ENCODE data around the gene R3HCC1L. TPM values are rescaled to one million over a fixed set of nuclear protein-coding genes. Genes with fewer than 3 reads are reported as not detected.

R3HCC1L gene
- total RNA-seq, 1 experiment from 2014 or later, result 10.7 TPM

- peaks cover 12% of the 10 kb centered on the region for H3K27me3 Mint-ChIP-seq (ENCODE audit: insufficient read depth, unreplicated experiment)
- H3K27ac Mint-ChIP-seq (ENCODE audit: low read depth, unreplicated experiment), result no peak overlapping the region
- no peak for DNase-seq (ENCODE audit: unreplicated experiment)
- TF ChIP-seq, protein P1, sequence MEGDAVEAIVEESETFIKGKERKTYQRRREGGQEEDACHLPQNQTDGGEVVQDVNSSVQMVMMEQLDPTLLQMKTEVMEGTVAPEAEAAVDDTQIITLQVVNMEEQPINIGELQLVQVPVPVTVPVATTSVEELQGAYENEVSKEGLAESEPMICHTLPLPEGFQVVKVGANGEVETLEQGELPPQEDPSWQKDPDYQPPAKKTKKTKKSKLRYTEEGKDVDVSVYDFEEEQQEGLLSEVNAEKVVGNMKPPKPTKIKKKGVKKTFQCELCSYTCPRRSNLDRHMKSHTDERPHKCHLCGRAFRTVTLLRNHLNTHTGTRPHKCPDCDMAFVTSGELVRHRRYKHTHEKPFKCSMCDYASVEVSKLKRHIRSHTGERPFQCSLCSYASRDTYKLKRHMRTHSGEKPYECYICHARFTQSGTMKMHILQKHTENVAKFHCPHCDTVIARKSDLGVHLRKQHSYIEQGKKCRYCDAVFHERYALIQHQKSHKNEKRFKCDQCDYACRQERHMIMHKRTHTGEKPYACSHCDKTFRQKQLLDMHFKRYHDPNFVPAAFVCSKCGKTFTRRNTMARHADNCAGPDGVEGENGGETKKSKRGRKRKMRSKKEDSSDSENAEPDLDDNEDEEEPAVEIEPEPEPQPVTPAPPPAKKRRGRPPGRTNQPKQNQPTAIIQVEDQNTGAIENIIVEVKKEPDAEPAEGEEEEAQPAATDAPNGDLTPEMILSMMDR (IDR thresholded peaks at IDR 0.05; ENCODE audit: unreplicated experiment), result no peak
- ChIA-PET CTCF (interaction anchor here (2.6 kb wide), 1 partner anchor 11 kb away, joined by 18 read pairs; no protein-coding TSS in a partner anchor), POLR2A (interaction anchor here (0.6 kb wide), 1 partner anchor 16 kb away, joined by 3 read pairs; no protein-coding TSS in a partner anchor)
- no peaks in the 10 kb centered on the region for H3K36me3 Mint-ChIP-seq (ENCODE audit: insufficient read depth, unreplicated experiment)
- peaks cover 21% of the 10 kb centered on the region for H3K4me1 Mint-ChIP-seq (ENCODE audit: insufficient read depth, unreplicated experiment)
- no peak overlapping the region for H3K4me3 Mint-ChIP-seq (ENCODE audit: unreplicated experiment)
- intact Hi-C loops (cut with micrococcal nuclease), result no loop called here
- peaks cover 7% of the 10 kb centered on the region for H3K9me3 Mint-ChIP-seq (ENCODE audit: unreplicated experiment)
- BruUV-seq (replicated peaks), result no TSS peak
Observed at GRCh38 chr10:98273057-98273850, 138.8 kb downstream of the R3HCC1L start.

DNA sequence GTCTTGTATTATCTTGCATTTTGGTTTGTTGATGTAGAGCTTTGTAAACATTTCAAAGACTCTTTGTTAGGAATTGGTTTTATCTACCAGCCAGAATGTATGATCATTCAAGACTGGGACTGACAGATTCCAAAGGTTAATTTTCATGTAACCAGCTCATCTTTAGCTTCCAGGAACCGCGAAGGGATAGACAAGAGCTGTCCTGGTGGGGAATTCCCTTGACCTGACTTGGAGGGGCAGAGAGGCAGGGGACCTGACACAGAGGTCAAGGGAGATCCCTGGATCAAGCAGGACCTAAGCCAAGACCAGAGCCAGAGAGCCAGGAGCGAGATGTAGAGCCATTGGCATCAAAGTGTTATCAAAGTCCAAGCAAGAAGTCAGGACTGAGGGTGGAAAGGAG lies 140.1 kb downstream of the R3HCC1L start:
- Mint-ChIP-seq H3K27ac (ENCODE audit: low read depth, unreplicated experiment) (no peak overlapping the region), H3K9me3 (ENCODE audit: unreplicated experiment) (peaks cover 7% of the 10 kb centered on the region), H3K27me3 (ENCODE audit: insufficient read depth, unreplicated experiment) (peaks cover 12% of the 10 kb centered on the region), H3K36me3 (ENCODE audit: insufficient read depth, unreplicated experiment) (no peaks in the 10 kb centered on the region), H3K4me3 (ENCODE audit: unreplicated experiment) (no peak overlapping the region), H3K4me1 (ENCODE audit: insufficient read depth, unreplicated experiment) (peaks cover 14% of the 10 kb centered on the region)
- no peak for DNase-seq (ENCODE audit: unreplicated experiment)
- TF ChIP-seq, protein P1 (IDR thresholded peaks at IDR 0.05; ENCODE audit: unreplicated experiment), result no peak
- intact Hi-C loops (cut with micrococcal nuclease), result no loop called here
- ChIA-PET CTCF (interaction anchor here (2.6 kb wide), 1 partner anchor 12 kb away, joined by 18 read pairs; no protein-coding TSS in a partner anchor), POLR2A (no interaction called here)
- no TSS peak for BruUV-seq (replicated peaks)

DNA sequence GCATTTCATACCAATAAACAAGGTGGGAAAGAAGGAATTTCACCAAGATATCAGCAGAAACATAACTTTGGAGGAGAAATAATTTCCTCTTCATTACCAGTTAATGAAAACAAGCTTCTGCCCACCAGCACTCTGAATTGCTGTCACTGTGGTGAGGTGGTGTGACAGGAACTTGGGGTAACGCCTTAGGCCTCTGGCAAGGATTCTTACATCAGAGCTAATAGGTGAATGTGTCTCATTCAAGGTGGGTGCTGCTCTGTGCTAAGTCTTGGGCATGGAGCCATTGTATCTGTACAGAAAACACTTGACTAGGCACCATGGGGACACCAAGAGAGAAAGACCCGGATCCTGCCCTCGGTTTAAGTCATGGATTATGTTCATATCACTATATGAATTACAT lies 141.9 kb downstream of the R3HCC1L start:
- ChIA-PET POLR2A (no interaction called here), CTCF (interaction anchor here (0.6 to 0.9 kb wide), 2 partner anchors 13 to 33 kb away, joined by 3 to 4 read pairs; no protein-coding TSS in a partner anchor)
- peaks cover 5% of the 10 kb centered on the region for H3K4me1 Mint-ChIP-seq (ENCODE audit: insufficient read depth, unreplicated experiment)
- H3K36me3 Mint-ChIP-seq (ENCODE audit: insufficient read depth, unreplicated experiment), result no peaks in the 10 kb centered on the region
- peaks cover 26% of the 10 kb centered on the region for H3K27me3 Mint-ChIP-seq (ENCODE audit: insufficient read depth, unreplicated experiment)
- no peak for DNase-seq (ENCODE audit: unreplicated experiment)
- intact Hi-C loops (cut with micrococcal nuclease), result no loop called here
- TF ChIP-seq, protein P1 (IDR thresholded peaks at IDR 0.05; ENCODE audit: unreplicated experiment), result no peak
- H3K9me3 Mint-ChIP-seq (ENCODE audit: unreplicated experiment), result peaks cover 7% of the 10 kb centered on the region
- BruUV-seq (replicated peaks), result no TSS peak
- H3K27ac Mint-ChIP-seq (ENCODE audit: low read depth, unreplicated experiment), result no peak overlapping the region
- H3K4me3 Mint-ChIP-seq (ENCODE audit: unreplicated experiment), result no peak overlapping the region

- Mint-ChIP-seq H3K27me3 (ENCODE audit: insufficient read depth, unreplicated experiment) (peaks cover 60% of the 10 kb centered on the region), H3K4me3 (ENCODE audit: unreplicated experiment) (no peak overlapping the region), H3K9me3 (ENCODE audit: unreplicated experiment) (no peaks in the 10 kb centered on the region), H3K36me3 (ENCODE audit: insufficient read depth, unreplicated experiment) (no peaks in the 10 kb centered on the region), H3K27ac (ENCODE audit: low read depth, unreplicated experiment) (no peak overlapping the region), H3K4me1 (ENCODE audit: insufficient read depth, unreplicated experiment) (no peaks in the 10 kb centered on the region)
- TF ChIP-seq, protein P1 (IDR thresholded peaks at IDR 0.05; ENCODE audit: unreplicated experiment), result no peak
- intact Hi-C loops (cut with micrococcal nuclease), result no loop called here
- no TSS peak for BruUV-seq (replicated peaks)
- ChIA-PET POLR2A (no interaction called here), CTCF (interaction anchor here (0.7 to 4.7 kb wide), 4 partner anchors 9 to 140 kb away, joined by 3 to 24 read pairs (median 4); no protein-coding TSS in a partner anchor)
- no peak for DNase-seq (ENCODE audit: unreplicated experiment)
Observed at GRCh38 chr10:98285416-98285815, 151.0 kb downstream of the R3HCC1L start.

Data from MCF 10A (cell line).